ENCODE measurements around the gene SYT1.

- no peak for TF ChIP-seq POLR2A (IDR thresholded peaks at IDR 0.05)
- TF ChIP-seq, protein P1, sequence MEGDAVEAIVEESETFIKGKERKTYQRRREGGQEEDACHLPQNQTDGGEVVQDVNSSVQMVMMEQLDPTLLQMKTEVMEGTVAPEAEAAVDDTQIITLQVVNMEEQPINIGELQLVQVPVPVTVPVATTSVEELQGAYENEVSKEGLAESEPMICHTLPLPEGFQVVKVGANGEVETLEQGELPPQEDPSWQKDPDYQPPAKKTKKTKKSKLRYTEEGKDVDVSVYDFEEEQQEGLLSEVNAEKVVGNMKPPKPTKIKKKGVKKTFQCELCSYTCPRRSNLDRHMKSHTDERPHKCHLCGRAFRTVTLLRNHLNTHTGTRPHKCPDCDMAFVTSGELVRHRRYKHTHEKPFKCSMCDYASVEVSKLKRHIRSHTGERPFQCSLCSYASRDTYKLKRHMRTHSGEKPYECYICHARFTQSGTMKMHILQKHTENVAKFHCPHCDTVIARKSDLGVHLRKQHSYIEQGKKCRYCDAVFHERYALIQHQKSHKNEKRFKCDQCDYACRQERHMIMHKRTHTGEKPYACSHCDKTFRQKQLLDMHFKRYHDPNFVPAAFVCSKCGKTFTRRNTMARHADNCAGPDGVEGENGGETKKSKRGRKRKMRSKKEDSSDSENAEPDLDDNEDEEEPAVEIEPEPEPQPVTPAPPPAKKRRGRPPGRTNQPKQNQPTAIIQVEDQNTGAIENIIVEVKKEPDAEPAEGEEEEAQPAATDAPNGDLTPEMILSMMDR (IDR thresholded peaks at IDR 0.05) = no peak
These were observed 33.8 kb downstream of the SYT1 start for GRCh38 chr12:78898416-78898815.

Measured in Peyer's patch (tissue), 4 donors.